Lung (tissue), 12 donors: Measurements from ENCODE around the gene XXYLT1. TPM values are rescaled to one million over a fixed set of nuclear protein-coding genes. Genes with fewer than 3 reads are reported as not detected.

Experiments
- ATAC-seq: fragments of 200-7000 bp; cut with Tn5 transposase; one replicate; pipeline ENCODE4 v1.9.1; 2020; ENCODE audit warnings: moderate number of reproducible peaks; ENCODE audit not compliant: insufficient read depth, low FRiP score
- DNase-seq, 3 donors: peaks; one replicate each; pipeline ENCODE4 v3.0.0-alpha.2; 2013 to 2017
- H3K27ac ChIP-seq, 2 donors: one replicate each; pipeline ENCODE4 v1.5.1; 2013; ENCODE audit warnings: mild to moderate bottlenecking in 2 of 2, moderate library complexity in 2 of 2, control low read depth in 1 of 2, inconsistent platforms in 1 of 2, low read depth in 1 of 2, low read length in 1 of 2
- H3K27me3 ChIP-seq, 3 donors: one replicate each; pipeline ENCODE4 v1.5.1; 2013; ENCODE audit warnings: low read length in 2 of 3; ENCODE audit not compliant: control insufficient read depth in 3 of 3, insufficient read depth in 3 of 3
- H3K36me3 ChIP-seq, 4 donors: one replicate each; pipeline ENCODE4 v1.5.1; 2013; ENCODE audit warnings: low read length in 4 of 4, mild to moderate bottlenecking in 1 of 4, moderate library complexity in 1 of 4; ENCODE audit not compliant: control insufficient read depth in 4 of 4, insufficient read depth in 4 of 4
- H3K4me1 ChIP-seq, 5 donors: one replicate each; pipeline ENCODE4 v1.5.1; 2013; ENCODE audit warnings: low read length in 5 of 5, mild to moderate bottlenecking in 2 of 5, moderate library complexity in 1 of 5; ENCODE audit not compliant: control insufficient read depth in 5 of 5, insufficient read depth in 5 of 5
- H3K4me3 ChIP-seq: one replicate; pipeline ENCODE4 v1.5.1; 2013; ENCODE audit warnings: mild to moderate bottlenecking, control low read depth, moderate library complexity
- H3K9ac ChIP-seq, 2 donors: one replicate each; pipeline ENCODE4 v1.5.1; 2013; ENCODE audit warnings: low read length in 2 of 2, control low read depth in 1 of 2; ENCODE audit not compliant: insufficient read depth in 1 of 2
- H3K9me3 ChIP-seq, 4 donors: one replicate each; pipeline ENCODE4 v1.5.1; 2013; ENCODE audit warnings: low read length in 3 of 4, mild to moderate bottlenecking in 1 of 4, moderate library complexity in 1 of 4; ENCODE audit not compliant: control insufficient read depth in 4 of 4, insufficient read depth in 3 of 4
- WGBS, 2 donors: extraction: QIAGEN DNeasy Blood & Tissue Kit; methylation state at CpG; one replicate each; pipeline ENCODE4 v1.1.7; 2013; 5-methylcytosine and 5-hydroxymethylcytosine counted together
- polyA plus RNA-seq, 2 donors: library from polyadenylated mRNA; stranded (reverse); fragments of 200-250 nt; gene quantifications; one replicate each; pipeline ENCODE4 v1.2.1, GENCODE V29; 2013
- total RNA-seq, 2 donors: library from RNA; depleted of rRNA in 1 of 2; stranded (reverse); fragments of >200 nt in 1 of 2; gene quantifications; one replicate each; pipeline ENCODE4 v1.2.1, GENCODE V29; 2014 to 2021
- TF ChIP-seq, protein P1 (sequence below): IDR thresholded peaks from 2 replicates; pipeline ENCODE4 v1.5.1; 2012; ENCODE audit warnings: mild to moderate bottlenecking; ENCODE audit errors: control extremely low read depth, extremely low read depth
- donor health status: control.
- donor health status: control.
- donor health status: Bipolar disorder and iron deficiency.
- donor health status: healthy.
- donor health status: DM: yes; HTN: yes; CAD: no.

Gene XXYLT1
- total and polyA plus RNA-seq, 4 donors: 4.7 to 15.4 (median 11.4) TPM

DNA sequence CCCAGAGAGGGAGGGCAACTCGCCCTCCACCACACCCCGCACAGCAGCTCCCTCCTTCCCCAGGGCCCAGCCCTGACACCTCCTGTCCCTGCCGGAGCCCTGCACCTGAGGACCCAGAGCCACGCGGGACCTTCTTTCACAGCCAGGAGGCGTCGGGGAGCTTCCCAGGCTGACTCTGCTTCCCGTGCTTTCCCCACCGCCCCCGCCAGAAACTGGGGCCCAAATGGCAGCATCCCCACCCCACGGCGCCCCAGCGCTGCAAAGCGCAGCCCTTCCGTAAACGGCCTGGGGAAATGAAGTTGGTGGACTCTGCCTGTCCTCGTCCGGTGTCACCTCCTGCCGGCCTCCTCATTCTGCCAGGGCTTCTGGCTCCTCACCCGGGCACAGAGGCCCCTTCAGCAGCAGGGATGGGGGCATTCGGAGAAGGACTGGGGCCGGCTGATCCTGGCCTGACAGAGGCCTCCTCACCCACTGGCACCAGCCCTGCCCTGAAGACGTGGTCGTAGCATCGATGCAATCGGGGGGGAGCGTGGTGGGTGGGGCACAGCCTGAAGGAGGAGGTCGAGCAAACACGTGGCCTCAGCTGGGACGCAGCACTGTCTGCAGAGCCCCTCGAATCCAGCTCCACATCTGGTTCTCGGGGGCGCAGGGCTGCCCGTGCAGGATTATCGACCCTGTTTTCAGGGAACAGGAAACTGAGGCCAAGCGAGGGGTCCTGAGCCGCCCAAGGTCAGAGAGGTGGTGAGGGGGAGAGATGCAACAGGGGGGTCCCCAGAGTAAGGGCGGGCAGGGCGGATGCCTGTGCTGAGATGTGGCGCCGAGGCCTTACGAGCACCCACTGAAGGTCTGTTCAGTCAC lies 235.4 kb downstream of the XXYLT1 start:
- Histone ChIP-seq H3K9ac (no peak overlapping the region), H3K4me1 (peaks cover 0 to 8% (median 0%) of the 10 kb centered on the region in 5 donors), H3K36me3 (no peaks in the 10 kb centered on the region), H3K4me3 (no peak overlapping the region), H3K27me3 (no peaks in the 10 kb centered on the region), H3K27ac (no peak overlapping the region), H3K9me3 (peaks cover 0 to 3% (median 0%) of the 10 kb centered on the region in 4 donors)
- ATAC-seq (no peak), DNase-seq (no peak)
- TF ChIP-seq, protein P1, sequence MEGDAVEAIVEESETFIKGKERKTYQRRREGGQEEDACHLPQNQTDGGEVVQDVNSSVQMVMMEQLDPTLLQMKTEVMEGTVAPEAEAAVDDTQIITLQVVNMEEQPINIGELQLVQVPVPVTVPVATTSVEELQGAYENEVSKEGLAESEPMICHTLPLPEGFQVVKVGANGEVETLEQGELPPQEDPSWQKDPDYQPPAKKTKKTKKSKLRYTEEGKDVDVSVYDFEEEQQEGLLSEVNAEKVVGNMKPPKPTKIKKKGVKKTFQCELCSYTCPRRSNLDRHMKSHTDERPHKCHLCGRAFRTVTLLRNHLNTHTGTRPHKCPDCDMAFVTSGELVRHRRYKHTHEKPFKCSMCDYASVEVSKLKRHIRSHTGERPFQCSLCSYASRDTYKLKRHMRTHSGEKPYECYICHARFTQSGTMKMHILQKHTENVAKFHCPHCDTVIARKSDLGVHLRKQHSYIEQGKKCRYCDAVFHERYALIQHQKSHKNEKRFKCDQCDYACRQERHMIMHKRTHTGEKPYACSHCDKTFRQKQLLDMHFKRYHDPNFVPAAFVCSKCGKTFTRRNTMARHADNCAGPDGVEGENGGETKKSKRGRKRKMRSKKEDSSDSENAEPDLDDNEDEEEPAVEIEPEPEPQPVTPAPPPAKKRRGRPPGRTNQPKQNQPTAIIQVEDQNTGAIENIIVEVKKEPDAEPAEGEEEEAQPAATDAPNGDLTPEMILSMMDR: no peak
- 82% methylated on average over 42 of the region's 42 CpGs for WGBS, 2 donors

DNA sequence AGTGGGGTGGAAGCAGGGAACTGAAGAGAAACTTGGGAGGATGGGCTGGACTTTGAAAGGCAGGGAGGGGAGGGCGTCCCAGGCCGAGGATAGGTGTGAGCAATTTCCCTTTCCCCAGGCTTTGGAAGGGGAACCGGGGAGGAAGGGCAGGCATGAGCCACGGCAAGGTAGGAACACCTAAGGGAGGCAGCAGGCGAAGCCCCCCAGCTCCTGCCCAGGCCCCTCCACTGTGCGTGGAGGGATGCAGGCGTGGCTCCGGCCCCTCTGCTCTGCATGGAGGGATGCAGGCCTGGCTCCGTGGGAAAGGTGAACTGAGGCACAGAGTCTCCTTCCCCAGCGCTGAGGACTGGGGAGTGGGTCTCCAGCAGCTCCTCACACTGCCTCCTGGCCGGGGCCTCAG lies 236.4 kb downstream of the XXYLT1 start:
- Histone ChIP-seq H3K9ac (no peak overlapping the region), H3K4me1 (peaks cover 0 to 11% (median 0%) of the 10 kb centered on the region in 5 donors), H3K9me3 (peaks cover 0 to 3% (median 0%) of the 10 kb centered on the region in 4 donors), H3K36me3 (no peaks in the 10 kb centered on the region), H3K4me3 (no peak overlapping the region), H3K27me3 (no peaks in the 10 kb centered on the region), H3K27ac (no peak overlapping the region)
- ATAC-seq (no peak), DNase-seq (no peak)
- 91 to 94% methylated on average over 11 of the region's 11 CpGs for WGBS, 2 donors
- TF ChIP-seq, protein P1: no peak

DNA sequence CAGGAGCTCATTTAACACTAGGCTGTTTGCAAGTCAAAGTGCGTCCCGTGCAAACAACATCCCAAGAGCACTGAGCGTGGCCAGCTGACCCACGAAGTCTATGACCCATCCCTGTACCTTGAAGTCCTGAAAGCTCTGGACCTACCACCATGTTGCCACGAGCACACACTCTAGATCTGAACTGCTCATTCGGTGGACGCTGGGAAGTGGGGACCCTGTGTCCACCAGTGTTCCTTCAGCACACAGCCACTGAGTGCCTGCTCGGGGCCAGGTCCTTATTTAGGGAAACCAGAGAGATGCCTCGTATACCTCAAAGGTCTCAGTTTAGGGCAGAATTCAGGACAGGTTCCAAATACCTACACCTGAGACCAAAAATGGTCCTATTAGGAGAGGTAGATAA lies 236.9 kb downstream of the XXYLT1 start:
- peaks cover 0 to 11% (median 0%) of the 10 kb centered on the region in 5 donors for H3K4me1 ChIP-seq
- H3K9me3 ChIP-seq: peaks cover 0 to 3% (median 0%) of the 10 kb centered on the region in 4 donors
- no peaks in the 10 kb centered on the region for H3K36me3 ChIP-seq
- no peak overlapping the region for H3K27ac ChIP-seq
- WGBS, 2 donors: 80% methylated on average over 9 of the region's 9 CpGs
- H3K27me3 ChIP-seq: no peaks in the 10 kb centered on the region
- H3K4me3 ChIP-seq: no peak overlapping the region
- TF ChIP-seq, protein P1: no peak
- no peak for ATAC-seq
- DNase-seq: no peak
- no peak overlapping the region for H3K9ac ChIP-seq
